ENCODE measurements around the gene SDK1.

The SDK1 gene

GRCh38 chr7:3464900-3465622, 164.0 kb downstream of the SDK1 start:
- Mint-ChIP-seq H3K9me3 (no peaks in the 10 kb centered on the region), H3K27ac (peak overlapping the region; percentile 18), H3K36me3 (ENCODE audit: low read depth) (no peaks in the 10 kb centered on the region), H3K27me3 (no peaks in the 10 kb centered on the region), H3K4me3 (no peak overlapping the region), H3K4me1 (ENCODE audit: low read depth) (peaks cover 40% of the 10 kb centered on the region)

- Mint-ChIP-seq H3K9me3 (no peaks in the 10 kb centered on the region), H3K4me3 (no peak overlapping the region), H3K27me3 (no peaks in the 10 kb centered on the region), H3K4me1 (ENCODE audit: low read depth) (peaks cover 34% of the 10 kb centered on the region), H3K36me3 (ENCODE audit: low read depth) (no peaks in the 10 kb centered on the region), H3K27ac (no peak overlapping the region)
These were observed 165.2 kb downstream of the SDK1 start for GRCh38 chr7:3466261-3466660.

- H3K36me3 Mint-ChIP-seq (ENCODE audit: low read depth) = no peaks in the 10 kb centered on the region
- H3K27me3 Mint-ChIP-seq = no peaks in the 10 kb centered on the region
- no peak overlapping the region for H3K4me3 Mint-ChIP-seq
- H3K4me1 Mint-ChIP-seq (ENCODE audit: low read depth) = peaks cover 10% of the 10 kb centered on the region
- H3K27ac Mint-ChIP-seq = no peak overlapping the region
- peaks cover 3% of the 10 kb centered on the region for H3K9me3 Mint-ChIP-seq
These were observed 168.6 kb downstream of the SDK1 start for GRCh38 chr7:3469641-3470040.

- Mint-ChIP-seq H3K4me1 (ENCODE audit: low read depth) (no peaks in the 10 kb centered on the region), H3K27me3 (peaks cover 3% of the 10 kb centered on the region), H3K36me3 (ENCODE audit: low read depth) (no peaks in the 10 kb centered on the region), H3K27ac (no peak overlapping the region), H3K4me3 (no peak overlapping the region), H3K9me3 (no peaks in the 10 kb centered on the region)
These were observed 179.1 kb downstream of the SDK1 start for GRCh38 chr7:3480197-3480596.

- Mint-ChIP-seq H3K27ac (no peak overlapping the region), H3K36me3 (ENCODE audit: low read depth) (no peaks in the 10 kb centered on the region), H3K27me3 (peaks cover 3% of the 10 kb centered on the region), H3K4me1 (ENCODE audit: low read depth) (no peaks in the 10 kb centered on the region), H3K4me3 (no peak overlapping the region), H3K9me3 (no peaks in the 10 kb centered on the region)
These were observed 180.4 kb downstream of the SDK1 start for GRCh38 chr7:3481435-3481834.

- H3K27ac Mint-ChIP-seq = no peak overlapping the region
- H3K27me3 Mint-ChIP-seq = peaks cover 6% of the 10 kb centered on the region
- no peaks in the 10 kb centered on the region for H3K36me3 Mint-ChIP-seq (ENCODE audit: low read depth)
- no peak overlapping the region for H3K4me3 Mint-ChIP-seq
- no peaks in the 10 kb centered on the region for H3K9me3 Mint-ChIP-seq
- H3K4me1 Mint-ChIP-seq (ENCODE audit: low read depth) = no peaks in the 10 kb centered on the region
These were observed 181.3 kb downstream of the SDK1 start for GRCh38 chr7:3482147-3482921.

- Mint-ChIP-seq H3K4me3 (no peak overlapping the region), H3K36me3 (ENCODE audit: low read depth) (no peaks in the 10 kb centered on the region), H3K27ac (no peak overlapping the region), H3K4me1 (ENCODE audit: low read depth) (no peaks in the 10 kb centered on the region), H3K9me3 (no peaks in the 10 kb centered on the region), H3K27me3 (peaks cover 7% of the 10 kb centered on the region)
These were observed 185.8 kb downstream of the SDK1 start for GRCh38 chr7:3486841-3487240.

- no peak overlapping the region for H3K27ac Mint-ChIP-seq
- no peak overlapping the region for H3K4me3 Mint-ChIP-seq
- H3K36me3 Mint-ChIP-seq (ENCODE audit: low read depth) = no peaks in the 10 kb centered on the region
- no peaks in the 10 kb centered on the region for H3K9me3 Mint-ChIP-seq
- H3K27me3 Mint-ChIP-seq = peaks cover 7% of the 10 kb centered on the region
- peaks cover 3% of the 10 kb centered on the region for H3K4me1 Mint-ChIP-seq (ENCODE audit: low read depth)
These were observed 187.8 kb downstream of the SDK1 start for GRCh38 chr7:3488829-3489228.

GRCh38 chr7:3493499-3493898, 192.4 kb downstream of the SDK1 start:
- Mint-ChIP-seq H3K27ac (no peak overlapping the region), H3K9me3 (no peaks in the 10 kb centered on the region), H3K4me3 (no peak overlapping the region), H3K4me1 (ENCODE audit: low read depth) (peaks cover 4% of the 10 kb centered on the region), H3K36me3 (ENCODE audit: low read depth) (no peaks in the 10 kb centered on the region), H3K27me3 (no peaks in the 10 kb centered on the region)

- Mint-ChIP-seq H3K27me3 (no peaks in the 10 kb centered on the region), H3K9me3 (peaks cover 7% of the 10 kb centered on the region), H3K4me1 (ENCODE audit: low read depth) (peaks cover 4% of the 10 kb centered on the region), H3K36me3 (ENCODE audit: low read depth) (no peaks in the 10 kb centered on the region), H3K4me3 (no peak overlapping the region), H3K27ac (no peak overlapping the region)
These were observed 193.9 kb downstream of the SDK1 start for GRCh38 chr7:3494947-3495346.

GRCh38 chr7:3495530-3495929, 194.5 kb downstream of the SDK1 start:
- H3K9me3 Mint-ChIP-seq = peaks cover 13% of the 10 kb centered on the region
- H3K4me3 Mint-ChIP-seq = no peak overlapping the region
- no peaks in the 10 kb centered on the region for H3K27me3 Mint-ChIP-seq
- peaks cover 4% of the 10 kb centered on the region for H3K4me1 Mint-ChIP-seq (ENCODE audit: low read depth)
- no peak overlapping the region for H3K27ac Mint-ChIP-seq
- H3K36me3 Mint-ChIP-seq (ENCODE audit: low read depth) = no peaks in the 10 kb centered on the region

- no peaks in the 10 kb centered on the region for H3K36me3 Mint-ChIP-seq (ENCODE audit: low read depth)
- no peak overlapping the region for H3K27ac Mint-ChIP-seq
- H3K9me3 Mint-ChIP-seq = peaks cover 15% of the 10 kb centered on the region
- peaks cover 4% of the 10 kb centered on the region for H3K4me1 Mint-ChIP-seq (ENCODE audit: low read depth)
- H3K27me3 Mint-ChIP-seq = no peaks in the 10 kb centered on the region
- H3K4me3 Mint-ChIP-seq = no peak overlapping the region
These were observed 194.9 kb downstream of the SDK1 start for GRCh38 chr7:3495954-3496353.

- Mint-ChIP-seq H3K36me3 (ENCODE audit: low read depth) (no peaks in the 10 kb centered on the region), H3K4me1 (ENCODE audit: low read depth) (peaks cover 4% of the 10 kb centered on the region), H3K9me3 (peaks cover 23% of the 10 kb centered on the region), H3K27me3 (no peaks in the 10 kb centered on the region), H3K4me3 (no peak overlapping the region), H3K27ac (no peak overlapping the region)
These were observed 196.7 kb downstream of the SDK1 start for GRCh38 chr7:3497796-3498195.

- Mint-ChIP-seq H3K27ac (no peak overlapping the region), H3K4me1 (ENCODE audit: low read depth) (no peaks in the 10 kb centered on the region), H3K27me3 (no peaks in the 10 kb centered on the region), H3K4me3 (no peak overlapping the region), H3K36me3 (ENCODE audit: low read depth) (no peaks in the 10 kb centered on the region), H3K9me3 (peaks cover 30% of the 10 kb centered on the region)
These were observed 200.6 kb downstream of the SDK1 start for GRCh38 chr7:3501671-3502070.

- H3K9me3 Mint-ChIP-seq = peaks cover 43% of the 10 kb centered on the region
- H3K27me3 Mint-ChIP-seq = no peaks in the 10 kb centered on the region
- no peak overlapping the region for H3K4me3 Mint-ChIP-seq
- H3K27ac Mint-ChIP-seq = no peak overlapping the region
- no peaks in the 10 kb centered on the region for H3K36me3 Mint-ChIP-seq (ENCODE audit: low read depth)
- no peaks in the 10 kb centered on the region for H3K4me1 Mint-ChIP-seq (ENCODE audit: low read depth)
These were observed 203.3 kb downstream of the SDK1 start for GRCh38 chr7:3504384-3504783.
